ENCODE results near the gene EGFR. TPM values are rescaled to one million over a fixed set of nuclear protein-coding genes. Genes with fewer than 3 reads are reported as not detected.

The EGFR gene
- total and polyA plus RNA-seq, 2 experiments from 2014 or later: 0.51 to 0.57 TPM

- no peak for TF ChIP-seq CTCF (IDR thresholded peaks at IDR 0.05; ENCODE audit: low read depth, low read length)
- H3K4me1 ChIP-seq (ENCODE audit: low read depth): no peaks in the 10 kb centered on the region
- no peak overlapping the region for H3K4me3 ChIP-seq
- H3K27ac ChIP-seq: no peak overlapping the region
- H3K9me3 ChIP-seq (ENCODE audit: low read depth): no peaks in the 10 kb centered on the region
- DNase-seq (ENCODE audit: low read depth in 1 of 2, low spot score in 1 of 2): no peak
- no peaks in the 10 kb centered on the region for H3K36me3 ChIP-seq
- no peaks in the 10 kb centered on the region for H3K27me3 ChIP-seq
Measured at GRCh38 chr7:55080000-55080623, 61.3 kb downstream of the EGFR start.

- H3K27me3 ChIP-seq: no peaks in the 10 kb centered on the region
- no peak overlapping the region for H3K4me3 ChIP-seq
- no peaks in the 10 kb centered on the region for H3K9me3 ChIP-seq (ENCODE audit: low read depth)
- no peak overlapping the region for H3K27ac ChIP-seq
- TF ChIP-seq CTCF (IDR thresholded peaks at IDR 0.05; ENCODE audit: low read depth, low read length): no peak
- no peaks in the 10 kb centered on the region for H3K36me3 ChIP-seq
- H3K4me1 ChIP-seq (ENCODE audit: low read depth): no peaks in the 10 kb centered on the region
- no peak for DNase-seq (ENCODE audit: low read depth in 1 of 2, low spot score in 1 of 2)
Measured at GRCh38 chr7:55081068-55081467, 62.3 kb downstream of the EGFR start.

- Histone ChIP-seq H3K4me1 (ENCODE audit: low read depth) (no peaks in the 10 kb centered on the region), H3K27me3 (no peaks in the 10 kb centered on the region), H3K36me3 (no peaks in the 10 kb centered on the region), H3K4me3 (no peak overlapping the region), H3K27ac (no peak overlapping the region), H3K9me3 (ENCODE audit: low read depth) (no peaks in the 10 kb centered on the region)
- DNase-seq (ENCODE audit: low read depth in 1 of 2, low spot score in 1 of 2): peak in 1 of 2 donors; percentile 57
- TF ChIP-seq CTCF (IDR thresholded peaks at IDR 0.05; ENCODE audit: low read depth, low read length): no peak
Measured at GRCh38 chr7:55081472-55082227, 62.8 kb downstream of the EGFR start.

GRCh38 chr7:55082228-55082603, 63.4 kb downstream of the EGFR start:
- H3K4me3 ChIP-seq: no peak overlapping the region
- no peak for DNase-seq (ENCODE audit: low read depth in 1 of 2, low spot score in 1 of 2)
- no peaks in the 10 kb centered on the region for H3K9me3 ChIP-seq (ENCODE audit: low read depth)
- H3K4me1 ChIP-seq (ENCODE audit: low read depth): no peaks in the 10 kb centered on the region
- no peaks in the 10 kb centered on the region for H3K27me3 ChIP-seq
- H3K27ac ChIP-seq: no peak overlapping the region
- H3K36me3 ChIP-seq: no peaks in the 10 kb centered on the region
- TF ChIP-seq CTCF (IDR thresholded peaks at IDR 0.05; ENCODE audit: low read depth, low read length): no peak

- Histone ChIP-seq H3K27ac (no peak overlapping the region), H3K4me1 (ENCODE audit: low read depth) (no peaks in the 10 kb centered on the region), H3K9me3 (ENCODE audit: low read depth) (no peaks in the 10 kb centered on the region), H3K4me3 (no peak overlapping the region), H3K27me3 (no peaks in the 10 kb centered on the region), H3K36me3 (no peaks in the 10 kb centered on the region)
- no peak for TF ChIP-seq CTCF (IDR thresholded peaks at IDR 0.05; ENCODE audit: low read depth, low read length)
- no peak for DNase-seq (ENCODE audit: low read depth in 1 of 2, low spot score in 1 of 2)
Measured at GRCh38 chr7:55083206-55083605, 64.4 kb downstream of the EGFR start.

All from cardiac muscle cell (in vitro differentiated cells and primary cell).